Stimulated activated naive CD8-positive, alpha-beta T cell treated with anti-CD3 and anti-CD28 coated beads, Interleukin-15, Interleukin-2, amounts not matched to agents 100 U/mL and 50 U/mL, for 24 hours (primary cell): Measurements from ENCODE around the gene CAPS.
"Not testable (repeated sequence)": the region's sequence is repeated elsewhere in the genome, so short reads cannot be mapped to it uniquely, and the experiment has no call there.

ENCODE experiments used
- ATAC-seq: fragments of 150-1000 bp; cut with Tn5 transposase; one replicate; pipeline ENCODE4 v1.10.0; 2021
- DNase-seq: peaks from one replicate; pipeline ENCODE4 v3.0.0; 2021

Gene CAPS

DNA sequence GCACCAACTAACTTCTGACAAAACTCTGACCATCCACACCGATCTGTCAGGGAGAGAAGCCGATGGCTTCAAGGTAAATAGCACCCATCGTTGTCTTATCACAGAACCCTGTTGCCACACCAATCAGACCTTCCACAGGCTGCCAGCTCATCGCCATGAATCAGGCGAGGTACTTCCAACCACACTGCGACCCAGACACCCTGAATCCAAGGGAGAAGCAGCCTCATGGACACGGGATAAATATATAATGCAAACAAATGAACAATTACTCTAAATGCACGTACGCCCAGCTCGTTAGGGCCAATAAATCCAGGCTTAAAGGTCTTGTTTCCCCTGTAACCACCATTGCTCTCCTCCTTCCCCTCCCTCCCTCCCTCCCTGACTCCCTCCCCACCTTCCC is 43.1 kb downstream of the CAPS start:
- ATAC-seq = no peak

DNA sequence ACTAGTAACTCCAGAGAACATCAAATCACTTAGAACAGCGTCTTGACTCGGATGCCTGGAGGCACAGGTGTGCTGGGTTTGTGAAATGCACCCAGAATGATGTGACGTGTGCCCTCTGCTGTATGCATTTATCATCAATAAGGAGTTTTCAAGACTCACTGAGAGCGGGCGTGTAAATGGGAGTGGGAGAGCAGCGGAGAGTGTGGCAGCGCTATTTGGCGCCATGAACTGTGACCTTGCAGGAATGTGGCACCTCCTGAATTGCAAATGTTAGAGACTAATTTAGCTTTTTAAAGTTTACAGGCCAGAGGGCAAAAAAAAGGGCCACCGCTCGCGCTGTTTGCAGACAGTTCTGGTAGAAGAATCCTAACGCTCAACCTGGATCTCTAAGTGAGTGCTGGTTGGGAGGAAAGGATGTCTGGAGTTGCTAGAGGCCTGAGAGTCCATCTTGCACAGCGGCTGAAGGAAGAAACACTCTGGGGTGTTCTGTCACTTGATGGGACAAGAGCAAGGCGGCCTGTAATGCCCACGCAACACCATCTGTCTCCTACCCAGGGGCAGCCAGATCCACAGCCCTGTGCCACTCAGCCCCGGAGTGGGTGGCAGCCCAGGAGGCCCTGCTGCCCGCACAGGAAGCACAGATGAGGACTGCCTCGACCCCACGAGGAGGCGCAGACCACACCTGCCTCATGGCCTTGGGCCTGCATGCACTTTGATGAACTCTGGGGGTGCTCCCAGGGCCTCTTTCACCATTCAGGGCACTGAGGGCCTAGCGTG is 44.2 kb downstream of the CAPS start:
- ATAC-seq (no peak), DNase-seq (no peak)

More for the DNA sequence above, 43.1 kb downstream of the CAPS start:
- DNase-seq = no peak

DNA sequence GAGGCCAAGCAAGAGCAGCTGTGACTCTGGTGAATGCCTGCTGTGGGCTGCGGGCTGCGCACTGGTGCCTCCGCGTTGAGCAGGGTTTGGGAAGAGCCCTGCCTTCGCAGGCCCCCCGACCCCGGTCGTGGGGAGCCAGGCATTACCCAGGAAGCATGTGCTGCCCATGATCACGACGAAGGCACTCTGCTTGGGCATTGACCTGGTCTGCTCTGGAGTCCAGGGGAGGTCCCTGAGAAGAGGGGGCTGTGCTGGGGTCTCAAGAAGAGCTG is 44.7 kb downstream of the CAPS start:
- ATAC-seq (no peak), DNase-seq (no peak)

- ATAC-seq (no peak), DNase-seq (no peak)
These were observed 45.4 kb downstream of the CAPS start for GRCh38 chr19:5959260-5960004.

DNA sequence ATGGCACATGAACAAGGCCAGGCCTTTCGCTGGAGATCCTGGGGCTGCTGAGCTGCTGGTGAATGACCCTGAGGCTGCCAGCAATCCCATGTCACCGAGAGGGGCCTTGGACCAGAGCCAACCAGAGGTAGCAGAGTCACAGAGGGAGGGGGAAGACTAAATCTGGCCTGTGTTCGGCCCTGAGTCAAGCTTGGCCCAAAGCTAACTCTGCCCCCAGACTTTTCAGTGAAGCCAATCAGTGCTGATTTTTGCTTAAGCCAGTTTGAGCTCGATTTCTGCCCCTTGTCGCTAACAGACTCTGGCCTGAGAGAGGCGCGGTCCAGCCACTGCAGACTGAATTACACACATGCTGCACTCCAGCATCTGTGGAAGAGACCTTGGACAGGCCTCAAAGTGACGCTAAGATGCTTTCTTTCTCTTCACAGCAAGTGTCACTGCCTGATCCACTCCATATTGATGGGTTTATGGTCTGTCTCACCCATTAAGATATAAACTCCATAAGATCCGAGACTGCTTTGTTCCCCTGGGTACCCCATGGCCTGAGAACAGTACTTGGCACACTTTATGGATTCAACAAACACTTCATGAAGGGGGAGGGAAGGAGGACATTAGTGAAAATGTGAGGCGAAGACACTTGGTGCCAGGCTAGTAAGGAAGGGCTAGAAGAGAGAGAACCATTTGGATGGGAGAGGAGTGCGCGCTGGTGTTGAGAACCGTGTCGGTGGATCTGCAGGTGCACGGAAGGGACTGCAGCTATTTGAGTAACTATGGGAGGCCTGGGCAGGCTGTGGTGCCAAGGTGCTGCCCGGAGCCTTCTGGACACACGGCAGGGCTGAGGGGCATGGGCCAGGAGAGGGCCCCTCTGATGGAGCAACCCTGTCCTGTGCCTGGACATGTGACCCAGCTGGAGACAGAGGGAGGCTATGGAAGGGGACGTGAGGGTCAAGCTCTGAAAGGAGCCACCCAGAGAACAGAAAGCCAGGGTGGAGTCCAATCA is 46.2 kb downstream of the CAPS start:
- ATAC-seq (no peak), DNase-seq (no peak)

DNA sequence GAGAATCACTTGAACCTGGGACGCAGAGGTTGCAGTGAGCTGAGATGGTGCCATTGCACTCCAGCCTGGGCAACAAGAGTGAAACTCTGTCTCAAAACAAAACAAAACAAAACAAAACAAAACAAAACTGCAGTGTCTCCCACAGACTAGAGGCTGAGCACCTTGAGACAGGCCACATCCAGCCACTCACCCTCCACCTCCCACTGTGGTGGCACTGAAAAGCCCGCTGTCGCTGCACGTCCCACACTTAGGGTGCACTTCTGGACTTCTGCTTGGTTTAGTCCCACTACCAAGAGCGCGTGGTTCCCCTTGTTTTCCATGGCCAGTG is 47.6 kb downstream of the CAPS start:
- peak; percentile 8 for ATAC-seq
- DNase-seq = not testable (repeated sequence)

- ATAC-seq (peak; percentile 79), DNase-seq (peak; percentile 44)
These were observed 48.2 kb downstream of the CAPS start for GRCh38 chr19:5961969-5962945.

DNA sequence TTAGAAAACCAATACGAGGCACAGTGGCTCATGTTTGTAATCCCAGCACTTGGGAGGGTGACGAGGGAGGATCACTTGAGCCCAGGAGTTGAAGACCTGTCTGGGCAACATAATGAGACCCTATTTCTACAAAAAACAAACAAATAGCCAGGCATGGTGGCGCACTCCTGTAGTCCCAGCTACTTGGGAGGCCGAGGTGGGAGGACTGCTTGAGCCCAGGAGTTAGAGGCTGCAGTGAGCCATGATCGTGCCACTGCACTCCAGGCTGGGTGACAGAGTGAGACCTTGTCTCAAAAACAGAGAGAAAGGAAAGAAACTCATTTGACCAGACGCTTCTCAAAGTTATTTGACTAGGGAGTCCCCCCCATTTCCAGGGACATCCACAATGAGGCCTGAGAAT is 49.2 kb downstream of the CAPS start:
- DNase-seq, ATAC-seq: not testable (repeated sequence)

- DNase-seq (no peak), ATAC-seq (no peak)
These were observed 49.8 kb downstream of the CAPS start for GRCh38 chr19:5963855-5964254.

- ATAC-seq (no peak), DNase-seq (no peak)
These were observed 50.9 kb downstream of the CAPS start for GRCh38 chr19:5964816-5965565.
